Stimulated activated naive CD4-positive, alpha-beta T cell treated with Interleukin-2 at 50 U/mL for 16 hours (primary cell): ENCODE results near the gene DCST1.

Source experiments
- DNase-seq: peaks from one replicate; lab custom pipeline; 2025; lab: John Stamatoyannopoulos, UW

Gene DCST1

DNA sequence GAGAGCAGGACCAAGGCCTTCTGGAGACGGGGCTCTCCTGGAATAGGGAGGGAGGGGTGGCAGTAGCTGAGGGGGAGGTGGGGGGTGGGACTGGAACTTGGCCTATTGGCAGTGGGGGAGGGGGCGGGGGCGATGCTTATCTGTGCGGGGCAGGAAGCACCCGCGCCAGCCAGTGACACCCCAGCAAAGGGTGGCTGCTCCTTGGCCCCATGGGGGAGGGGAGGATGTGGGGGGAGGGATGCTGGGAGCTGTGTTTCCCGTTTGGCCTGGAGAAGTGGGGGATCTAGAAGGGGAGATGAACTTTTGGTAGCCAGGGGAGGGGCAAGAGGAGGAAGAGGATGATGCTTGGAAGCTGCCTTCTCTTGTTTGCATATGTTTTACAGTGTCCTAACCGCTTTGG is 20.0 kb upstream of the DCST1 start:
- peak; percentile 27 for DNase-seq

DNA sequence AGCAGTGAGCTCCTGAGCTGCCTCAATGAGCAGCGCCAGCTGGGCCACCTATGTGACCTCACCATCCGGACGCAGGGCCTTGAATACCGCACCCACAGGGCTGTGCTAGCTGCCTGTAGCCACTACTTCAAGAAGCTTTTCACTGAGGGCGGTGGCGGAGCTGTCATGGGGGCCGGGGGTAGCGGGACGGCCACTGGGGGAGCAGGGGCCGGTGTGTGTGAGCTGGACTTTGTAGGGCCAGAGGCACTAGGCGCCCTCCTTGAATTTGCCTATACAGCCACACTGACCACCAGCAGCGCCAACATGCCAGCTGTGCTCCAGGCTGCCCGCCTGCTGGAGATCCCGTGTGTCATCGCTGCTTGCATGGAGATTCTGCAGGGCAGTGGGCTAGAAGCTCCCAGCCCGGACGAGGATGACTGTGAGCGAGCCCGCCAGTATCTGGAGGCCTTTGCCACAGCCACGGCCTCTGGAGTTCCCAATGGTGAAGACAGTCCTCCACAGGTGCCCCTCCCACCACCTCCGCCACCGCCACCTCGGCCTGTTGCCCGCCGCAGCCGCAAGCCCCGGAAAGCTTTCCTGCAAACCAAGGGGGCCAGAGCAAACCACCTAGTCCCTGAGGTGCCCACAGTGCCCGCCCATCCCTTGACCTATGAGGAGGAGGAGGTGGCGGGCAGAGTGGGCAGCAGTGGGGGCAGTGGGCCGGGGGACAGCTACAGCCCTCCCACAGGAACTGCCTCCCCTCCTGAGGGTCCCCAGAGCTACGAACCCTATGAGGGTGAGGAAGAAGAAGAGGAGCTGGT is 18.7 kb upstream of the DCST1 start:
- no peak for DNase-seq

DNA sequence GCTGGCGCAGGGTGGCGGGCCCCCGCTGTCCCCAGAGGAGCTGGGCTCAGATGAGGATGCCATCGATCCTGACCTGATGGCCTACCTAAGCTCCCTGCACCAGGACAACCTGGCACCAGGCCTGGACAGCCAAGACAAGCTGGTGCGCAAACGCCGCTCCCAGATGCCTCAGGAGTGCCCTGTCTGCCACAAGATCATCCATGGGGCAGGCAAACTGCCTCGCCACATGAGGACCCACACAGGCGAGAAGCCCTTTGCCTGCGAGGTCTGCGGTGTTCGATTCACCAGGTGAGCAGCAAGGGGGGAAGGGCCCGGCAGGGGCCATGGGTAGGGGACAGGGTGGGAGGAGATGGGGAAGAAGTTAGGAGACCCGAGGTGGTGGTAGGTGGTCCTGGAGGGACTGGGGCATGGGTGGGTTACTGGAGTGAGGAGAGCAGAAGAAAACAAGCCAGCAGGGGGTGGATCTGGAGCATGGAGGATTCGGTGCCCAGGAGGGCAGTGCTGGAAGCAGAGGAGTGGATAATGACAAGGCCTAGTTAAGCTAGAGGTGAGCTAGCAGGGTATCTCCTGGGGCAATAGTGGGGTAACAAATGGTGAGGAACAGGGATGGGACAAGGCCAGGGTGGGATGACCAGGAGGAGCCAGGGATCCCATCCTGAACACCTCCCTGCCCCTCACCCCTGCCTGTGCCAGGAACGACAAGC is 17.9 kb upstream of the DCST1 start:
- no peak for DNase-seq

DNA sequence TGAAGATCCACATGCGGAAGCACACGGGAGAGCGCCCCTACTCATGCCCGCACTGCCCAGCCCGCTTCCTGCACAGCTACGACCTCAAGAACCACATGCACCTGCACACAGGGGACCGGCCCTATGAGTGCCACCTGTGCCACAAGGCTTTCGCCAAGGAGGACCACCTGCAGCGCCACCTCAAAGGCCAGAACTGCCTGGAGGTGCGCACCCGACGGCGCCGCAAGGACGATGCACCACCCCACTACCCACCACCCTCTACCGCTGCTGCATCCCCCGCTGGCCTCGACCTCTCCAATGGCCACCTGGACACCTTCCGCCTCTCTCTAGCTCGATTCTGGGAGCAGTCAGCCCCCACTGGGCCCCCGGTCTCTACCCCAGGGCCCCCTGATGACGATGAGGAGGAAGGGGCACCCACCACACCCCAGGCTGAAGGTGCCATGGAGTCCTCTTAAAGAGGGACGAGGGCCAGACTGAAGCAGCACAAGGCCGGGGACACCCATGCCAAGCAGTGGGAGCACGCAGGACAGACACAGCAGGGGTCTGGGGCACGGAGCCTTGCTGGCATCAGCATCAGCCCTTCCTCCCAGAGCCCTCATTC is 17.3 kb upstream of the DCST1 start:
- DNase-seq: no peak

DNA sequence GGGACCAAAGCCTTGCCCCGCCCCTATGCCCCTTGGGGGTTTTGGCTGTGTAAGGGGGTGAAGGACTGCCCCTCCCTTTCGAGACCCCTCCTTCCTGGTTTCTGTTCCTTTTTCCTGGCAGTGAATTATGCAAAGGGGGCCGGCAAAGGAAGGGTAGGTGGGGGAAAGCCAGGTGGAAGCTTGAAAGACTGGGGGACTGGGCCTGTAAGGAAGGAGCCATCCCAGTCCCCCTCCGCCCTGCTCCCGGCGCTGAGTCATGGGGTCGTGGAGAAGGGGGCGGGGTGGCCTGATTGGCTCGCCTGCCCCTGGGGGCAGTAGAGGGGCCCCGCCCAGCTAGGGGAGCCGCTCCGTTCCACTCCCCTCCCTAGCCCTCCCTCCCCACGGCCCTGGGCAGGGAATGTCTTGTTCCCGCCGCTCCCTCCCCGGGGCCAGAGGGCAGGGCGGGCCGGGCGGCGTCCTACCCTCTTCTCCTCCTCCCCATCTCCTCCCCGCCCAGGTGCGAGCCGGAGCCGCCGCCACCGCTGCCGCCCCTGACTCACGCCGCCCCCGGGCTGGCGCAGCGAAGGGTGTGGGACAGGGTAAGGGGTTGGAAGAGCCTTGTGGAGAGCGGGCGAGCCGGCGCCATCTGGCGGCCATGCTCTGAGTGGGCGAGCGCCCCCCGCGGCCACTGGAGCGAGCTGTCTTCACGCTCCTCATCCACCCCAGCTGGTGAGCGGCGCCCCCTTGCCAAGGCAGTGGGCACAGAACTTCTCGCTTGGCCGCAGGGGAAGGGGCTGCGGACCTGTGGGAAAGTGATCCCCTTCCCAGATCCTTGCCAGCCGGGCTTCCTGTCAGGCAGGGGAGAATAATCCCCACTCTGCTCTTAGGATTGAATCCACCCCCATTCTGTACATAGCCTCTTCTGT is 16.3 kb upstream of the DCST1 start:
- peak; percentile 94 for DNase-seq

DNA sequence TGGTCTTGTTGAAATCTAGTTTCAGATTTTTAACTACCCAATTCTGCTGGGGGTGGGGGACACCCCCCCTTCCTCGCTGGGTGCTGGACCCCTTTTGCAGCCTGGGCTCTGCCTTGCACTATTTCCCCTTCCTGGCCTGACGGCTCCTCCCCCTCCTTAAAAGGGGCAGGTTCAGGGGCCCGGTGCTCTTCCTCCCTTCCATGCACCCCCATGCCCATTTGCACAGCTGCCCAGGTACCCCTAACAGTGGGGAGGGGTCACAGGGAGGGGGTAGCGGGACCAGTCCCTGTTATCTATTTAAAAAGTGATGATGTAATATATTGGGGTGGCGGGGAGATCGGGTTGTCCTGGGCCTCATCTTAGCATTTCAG is 15.7 kb upstream of the DCST1 start:
- no peak for DNase-seq

DNA sequence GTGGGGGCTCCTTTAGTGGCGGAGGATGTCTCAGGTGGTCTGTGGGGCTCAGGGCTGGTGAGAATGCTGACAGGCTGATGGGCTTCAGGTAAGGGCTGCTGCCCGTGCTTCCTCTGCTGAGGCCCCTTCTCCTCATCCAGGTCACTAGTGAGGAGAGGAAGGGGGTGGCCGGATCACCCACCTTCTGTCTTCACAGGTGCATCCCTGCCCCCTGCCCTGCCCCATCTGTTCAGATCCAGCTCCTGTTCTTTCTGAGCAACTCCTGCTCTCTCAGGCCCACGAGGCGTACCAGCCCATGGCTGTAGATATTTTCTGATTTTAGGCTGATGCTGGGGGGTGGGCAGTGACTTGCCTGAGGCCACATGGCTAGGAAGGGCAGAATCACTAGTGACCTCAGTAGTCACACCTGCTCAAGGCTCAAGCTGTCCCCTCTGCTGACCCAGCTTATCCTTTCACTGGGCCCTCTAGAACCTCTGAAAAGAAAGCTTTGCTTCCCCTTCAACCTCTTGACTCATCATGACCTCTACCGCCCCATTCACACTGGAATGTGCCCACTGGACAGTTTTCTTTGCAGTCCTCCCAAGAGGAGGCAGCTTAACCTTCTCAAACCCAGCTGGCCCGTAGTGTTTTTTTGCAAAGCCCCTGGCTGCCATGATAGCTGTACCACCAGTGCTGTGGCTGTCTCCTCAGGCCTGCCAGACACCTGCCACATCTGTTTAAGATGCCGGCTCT is 14.8 kb upstream of the DCST1 start:
- DNase-seq: no peak

DNA sequence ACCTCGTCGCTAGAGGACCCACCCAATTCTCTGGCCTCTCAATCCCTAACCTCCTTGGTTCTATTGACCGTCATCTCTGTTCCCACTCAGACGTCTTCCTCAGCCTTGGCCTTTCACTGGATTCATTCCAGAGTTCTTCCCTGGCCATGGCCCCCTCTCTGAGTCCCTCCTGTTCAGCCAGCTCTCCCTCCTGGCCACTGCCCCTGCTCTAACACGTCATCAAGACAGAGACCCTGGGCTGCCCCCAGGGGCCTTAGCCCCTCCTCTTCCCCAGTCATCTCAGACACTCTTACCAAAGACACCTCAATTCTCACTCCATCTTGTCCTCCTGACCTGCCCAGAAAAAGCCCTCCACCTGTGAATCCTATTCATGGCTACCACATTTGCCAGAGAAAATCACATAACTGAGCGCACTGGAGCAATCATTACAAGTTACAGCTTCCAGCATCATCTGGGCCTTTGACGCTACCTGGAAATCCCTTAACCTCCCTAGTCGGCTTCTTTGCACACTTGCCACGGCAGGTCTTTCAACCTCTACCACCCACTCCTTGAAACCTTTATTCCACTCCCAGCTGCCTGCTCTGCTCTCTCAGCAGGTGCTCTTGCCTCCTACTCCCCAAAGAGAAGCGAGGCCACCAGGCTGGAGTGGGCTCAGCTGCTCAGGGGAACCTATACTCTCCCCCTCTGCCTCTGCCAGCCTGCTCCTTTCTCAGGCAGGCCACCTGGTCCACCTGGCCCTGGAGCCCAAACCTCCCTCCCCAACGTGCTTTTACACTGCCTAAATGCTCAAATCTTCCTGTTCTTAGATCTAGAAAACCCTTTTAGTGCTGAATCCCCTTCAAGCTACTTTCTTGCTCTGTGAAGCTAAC is 14.0 kb upstream of the DCST1 start:
- DNase-seq: no peak

DNA sequence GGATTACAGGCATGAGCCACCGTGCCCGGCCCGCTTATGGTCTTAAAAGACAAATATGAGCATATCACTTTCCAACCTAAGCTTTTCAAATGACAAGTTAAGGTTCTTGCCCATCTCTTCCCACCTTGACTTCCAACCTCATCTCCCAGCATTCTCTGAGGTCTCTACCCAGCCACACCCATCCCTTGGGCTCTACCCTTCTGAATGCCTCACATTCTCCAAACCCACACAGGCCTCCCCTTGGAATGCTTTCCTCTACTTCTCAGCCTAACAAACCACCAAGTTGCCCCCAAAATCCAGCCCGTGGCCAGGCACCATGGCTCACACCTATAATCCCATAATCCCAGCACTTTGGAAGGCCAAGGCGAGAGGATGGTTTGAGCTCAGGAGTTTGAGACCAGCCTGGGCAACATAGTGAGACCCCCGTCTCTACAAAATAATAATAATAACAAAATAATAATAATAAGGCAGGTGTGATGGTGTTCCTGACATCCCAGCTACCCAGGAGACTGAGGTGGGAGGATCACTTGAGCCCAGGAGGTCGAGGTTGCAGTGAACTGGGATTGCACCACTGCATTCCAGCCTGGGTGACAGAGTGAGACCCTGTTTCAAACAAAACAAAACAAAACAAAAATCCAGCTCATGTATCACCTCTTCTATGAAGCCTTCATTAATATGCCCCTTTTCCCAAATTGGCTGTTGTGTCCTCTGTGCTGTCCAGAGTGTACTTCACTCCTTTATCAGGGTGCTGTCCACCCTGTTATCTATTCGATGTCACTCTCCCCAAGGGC is 11.3 kb upstream of the DCST1 start:
- no peak for DNase-seq

DNA sequence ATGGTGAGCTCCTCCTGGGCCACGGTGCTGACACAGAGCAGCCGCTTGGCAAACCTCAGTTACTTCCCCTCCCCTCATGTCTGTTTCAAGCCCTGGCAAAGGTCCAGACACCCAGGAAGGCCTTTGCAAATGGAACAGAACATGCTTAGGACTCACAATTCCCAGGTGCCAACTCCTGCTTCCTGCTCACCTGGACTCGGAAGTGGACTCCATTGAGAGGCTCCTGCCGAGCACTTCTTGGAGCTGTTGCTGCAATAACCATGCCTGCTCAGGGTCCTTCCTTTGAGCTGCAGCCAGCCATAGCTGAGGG is 10.7 kb upstream of the DCST1 start:
- no peak for DNase-seq

DNA sequence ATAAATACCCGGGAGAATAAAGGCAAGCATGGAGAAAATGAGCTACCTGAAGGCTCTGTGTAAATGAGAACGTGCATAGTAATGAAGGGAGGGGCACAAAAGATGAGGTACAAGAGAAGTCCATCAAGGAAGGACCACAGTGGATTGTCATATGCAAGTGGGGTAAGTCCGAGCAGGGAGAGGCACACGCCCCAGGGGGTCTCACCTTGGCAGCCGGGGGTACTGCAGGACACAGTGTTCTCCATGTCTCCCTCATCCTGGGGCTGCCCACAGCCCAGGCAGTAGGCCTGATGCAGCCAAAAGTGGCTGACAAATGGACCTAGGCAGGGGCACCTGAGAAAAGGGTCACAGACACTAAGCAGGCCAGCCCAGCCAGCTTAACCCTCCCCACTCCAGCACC is 10.0 kb upstream of the DCST1 start:
- no peak for DNase-seq

DNA sequence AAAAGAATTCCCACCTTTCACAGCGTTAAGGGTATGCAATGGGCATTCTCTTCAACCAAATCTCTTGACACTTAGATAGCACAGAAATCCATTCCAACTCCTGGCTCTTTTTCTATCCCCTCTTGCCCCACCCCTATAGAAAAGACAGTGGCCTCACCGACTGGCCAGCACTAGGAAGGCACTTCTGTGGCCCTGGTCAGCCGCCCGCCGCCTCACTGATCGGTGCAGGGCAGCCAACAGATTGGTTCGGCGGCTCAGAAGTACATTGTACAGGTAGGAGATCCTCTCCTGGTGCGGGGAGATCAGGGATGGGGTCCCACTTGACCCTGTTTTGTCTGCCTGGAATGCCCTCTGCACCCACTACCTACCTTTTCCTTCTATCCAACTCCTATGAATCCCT is 9.3 kb upstream of the DCST1 start:
- DNase-seq: no peak

DNA sequence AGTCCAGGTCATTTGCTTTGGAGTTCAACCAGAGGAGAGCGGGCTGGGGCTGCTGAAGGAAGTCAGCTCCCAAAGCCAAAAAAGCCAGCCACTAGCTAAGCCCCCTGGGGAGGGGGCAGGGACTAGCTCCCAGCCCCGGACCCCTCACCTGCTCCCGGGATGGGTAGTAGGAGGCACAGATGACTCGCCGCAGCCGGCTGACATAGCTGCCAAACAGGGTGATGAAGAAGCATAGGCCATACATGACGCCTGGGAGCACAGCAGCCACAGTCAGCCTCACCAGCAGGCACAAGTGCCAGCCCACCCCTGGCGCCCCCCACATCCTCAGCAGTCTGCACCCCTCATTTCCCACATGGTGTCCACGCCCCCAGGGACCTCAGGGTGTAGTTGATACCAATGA is 7.5 kb upstream of the DCST1 start:
- DNase-seq: no peak

DNA sequence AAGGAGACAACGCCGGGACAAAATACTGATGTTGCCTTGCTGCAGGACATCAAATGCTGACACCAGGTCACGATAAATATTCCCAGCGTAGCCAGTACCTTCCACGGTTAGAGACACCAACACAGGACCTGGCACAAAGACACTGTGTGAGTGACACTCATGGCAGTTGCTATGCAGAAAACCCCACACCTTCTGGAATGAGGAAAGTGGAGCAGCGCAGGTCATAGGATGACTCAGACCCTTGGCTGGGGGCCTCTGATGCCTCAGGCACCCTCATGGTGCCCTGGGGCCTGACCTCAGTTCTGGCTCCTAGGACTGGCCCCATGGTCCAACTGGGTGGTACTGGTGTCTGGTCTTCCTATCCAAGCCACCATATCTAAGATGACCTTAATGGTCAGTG is 7.0 kb upstream of the DCST1 start:
- no peak for DNase-seq

DNA sequence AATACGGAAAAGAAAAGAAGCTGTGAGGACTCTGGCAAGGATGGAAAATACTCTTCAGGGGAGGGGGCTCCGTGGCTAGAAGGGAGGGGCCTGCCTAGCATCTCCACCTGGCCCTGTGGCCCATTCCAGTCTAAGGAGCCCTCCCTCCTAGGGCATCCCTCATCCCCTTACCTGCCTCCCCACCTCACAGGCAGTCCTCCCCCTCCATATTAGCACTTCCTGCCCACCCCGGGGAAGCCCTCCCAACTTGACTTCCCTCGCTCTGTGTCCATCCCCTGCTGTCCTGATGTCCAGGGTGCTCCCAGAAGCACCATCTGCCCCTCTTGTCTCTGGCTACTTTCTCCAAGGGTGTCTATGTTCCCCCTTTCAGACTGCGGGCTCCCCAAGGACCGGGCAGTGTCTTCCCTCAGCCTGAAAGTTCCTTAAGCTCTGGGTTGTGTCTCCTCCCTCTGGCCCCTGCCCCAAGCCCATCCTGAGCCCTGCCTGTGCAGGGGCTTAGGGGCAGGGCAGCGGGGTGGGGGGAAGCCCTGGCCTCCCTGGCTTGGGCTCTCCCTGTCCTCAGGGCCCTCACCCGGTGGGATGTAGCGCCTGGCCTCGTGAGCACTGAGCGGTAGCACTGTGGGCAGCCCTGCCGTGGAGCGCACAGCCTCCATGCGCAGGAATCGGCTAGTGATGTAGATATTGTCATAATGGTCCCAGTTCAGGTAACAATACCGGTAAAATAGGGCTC is 3.9 kb upstream of the DCST1 start:
- DNase-seq: no peak

DNA sequence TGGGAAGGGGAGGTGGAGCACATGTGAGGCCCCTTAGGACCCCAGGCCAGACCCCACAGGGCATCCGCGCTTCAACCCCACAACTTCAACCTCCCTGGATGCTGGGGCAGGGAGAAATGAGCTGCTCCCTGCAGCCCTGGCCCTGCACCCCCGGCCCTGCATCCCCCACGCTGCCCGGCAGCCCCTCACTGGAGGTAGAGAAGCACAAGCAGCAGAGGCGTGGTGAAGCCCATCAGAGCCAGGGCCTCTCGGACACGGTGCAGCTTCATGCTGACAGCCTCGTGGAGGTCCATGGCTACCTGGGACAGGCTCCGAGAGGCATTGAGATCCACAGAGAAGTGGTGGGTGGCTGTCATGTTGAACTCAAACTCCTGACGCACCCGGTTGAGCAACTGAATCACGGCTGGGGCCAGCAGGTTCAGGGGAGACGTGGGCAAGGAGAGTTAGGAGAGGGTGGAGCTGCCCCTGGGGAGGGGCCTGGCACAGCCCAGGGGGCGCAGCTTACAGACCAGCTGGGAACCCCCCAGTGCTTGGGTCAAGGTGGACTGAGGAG is 3.3 kb upstream of the DCST1 start:
- no peak for DNase-seq

DNA sequence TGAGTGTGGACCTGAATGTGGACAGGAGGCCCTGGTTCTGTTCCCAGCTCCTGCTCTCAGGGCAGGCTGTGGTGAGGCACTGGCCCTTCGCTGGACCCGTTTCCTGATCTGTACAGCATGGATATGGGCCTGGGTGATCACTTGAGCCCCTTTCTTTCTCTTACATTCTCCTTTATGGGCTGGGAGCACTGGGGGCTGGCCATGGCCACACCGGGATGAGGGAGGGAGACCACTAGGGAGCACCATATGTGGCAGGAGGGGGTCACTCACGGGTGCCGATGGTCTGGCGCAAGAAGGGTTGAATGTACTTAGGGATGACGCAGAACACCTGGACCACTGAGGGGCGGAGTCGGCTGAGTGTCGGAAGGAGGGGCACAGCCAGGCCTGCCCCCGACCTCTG is 2.7 kb upstream of the DCST1 start:
- DNase-seq: no peak

DNA sequence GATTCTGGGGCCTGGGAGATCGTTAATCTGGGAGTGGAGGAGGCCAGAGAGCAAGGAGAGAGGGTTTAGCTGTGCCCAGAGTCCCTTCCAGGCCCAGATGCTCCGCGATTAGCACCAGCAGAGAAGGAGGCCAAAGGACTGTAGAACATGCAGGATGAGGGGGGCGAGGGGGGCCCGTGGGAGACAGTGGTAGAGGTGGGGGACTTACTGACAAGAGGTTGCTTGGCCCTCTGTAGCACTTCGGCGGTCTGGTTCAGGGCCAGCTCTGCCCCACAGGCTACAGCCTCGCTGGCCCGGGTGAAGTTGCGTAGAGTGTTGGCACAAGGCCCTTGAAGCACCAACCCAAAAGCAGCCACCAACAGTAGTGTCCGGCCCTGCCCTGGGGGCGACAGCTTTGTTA is 738 bp upstream of the DCST1 start:
- no peak for DNase-seq
